ENCODE data around the gene AKR7A2.
"Not testable (repeated sequence)": the region's sequence is repeated elsewhere in the genome, so short reads cannot be mapped to it uniquely, and the experiment has no call there.

DNA sequence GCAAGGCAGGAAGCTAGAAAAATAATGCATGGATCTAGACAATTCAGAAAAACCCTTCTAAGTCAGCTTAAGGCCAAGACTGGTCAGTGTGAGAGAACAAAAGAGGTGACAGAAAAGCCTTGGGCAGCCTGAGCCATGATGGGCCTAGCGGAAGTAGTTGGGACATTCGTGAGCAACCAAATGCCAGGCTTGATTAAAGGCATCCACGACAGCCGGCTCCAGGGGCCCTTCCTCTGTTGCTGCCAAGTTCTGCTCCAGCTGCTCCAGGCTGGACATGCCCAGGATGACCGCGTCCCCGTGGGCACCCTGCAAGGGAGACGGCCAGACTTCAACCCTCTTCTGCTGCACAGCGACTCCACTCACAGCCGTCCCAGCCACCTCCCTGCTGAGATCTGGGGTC, 7.9 kb downstream of the AKR7A2 start:
- TF ChIP-seq POLR2A (IDR thresholded peaks at IDR 0.05; ENCODE audit: low read depth); POLR2AphosphoS5 (IDR thresholded peaks at IDR 0.05): not testable (repeated sequence)
- TF ChIP-seq, protein P1, sequence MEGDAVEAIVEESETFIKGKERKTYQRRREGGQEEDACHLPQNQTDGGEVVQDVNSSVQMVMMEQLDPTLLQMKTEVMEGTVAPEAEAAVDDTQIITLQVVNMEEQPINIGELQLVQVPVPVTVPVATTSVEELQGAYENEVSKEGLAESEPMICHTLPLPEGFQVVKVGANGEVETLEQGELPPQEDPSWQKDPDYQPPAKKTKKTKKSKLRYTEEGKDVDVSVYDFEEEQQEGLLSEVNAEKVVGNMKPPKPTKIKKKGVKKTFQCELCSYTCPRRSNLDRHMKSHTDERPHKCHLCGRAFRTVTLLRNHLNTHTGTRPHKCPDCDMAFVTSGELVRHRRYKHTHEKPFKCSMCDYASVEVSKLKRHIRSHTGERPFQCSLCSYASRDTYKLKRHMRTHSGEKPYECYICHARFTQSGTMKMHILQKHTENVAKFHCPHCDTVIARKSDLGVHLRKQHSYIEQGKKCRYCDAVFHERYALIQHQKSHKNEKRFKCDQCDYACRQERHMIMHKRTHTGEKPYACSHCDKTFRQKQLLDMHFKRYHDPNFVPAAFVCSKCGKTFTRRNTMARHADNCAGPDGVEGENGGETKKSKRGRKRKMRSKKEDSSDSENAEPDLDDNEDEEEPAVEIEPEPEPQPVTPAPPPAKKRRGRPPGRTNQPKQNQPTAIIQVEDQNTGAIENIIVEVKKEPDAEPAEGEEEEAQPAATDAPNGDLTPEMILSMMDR (IDR thresholded peaks at IDR 0.05), result not testable (repeated sequence)
